ENCODE measurements around the gene LARP4.

The LARP4 gene

DNA sequence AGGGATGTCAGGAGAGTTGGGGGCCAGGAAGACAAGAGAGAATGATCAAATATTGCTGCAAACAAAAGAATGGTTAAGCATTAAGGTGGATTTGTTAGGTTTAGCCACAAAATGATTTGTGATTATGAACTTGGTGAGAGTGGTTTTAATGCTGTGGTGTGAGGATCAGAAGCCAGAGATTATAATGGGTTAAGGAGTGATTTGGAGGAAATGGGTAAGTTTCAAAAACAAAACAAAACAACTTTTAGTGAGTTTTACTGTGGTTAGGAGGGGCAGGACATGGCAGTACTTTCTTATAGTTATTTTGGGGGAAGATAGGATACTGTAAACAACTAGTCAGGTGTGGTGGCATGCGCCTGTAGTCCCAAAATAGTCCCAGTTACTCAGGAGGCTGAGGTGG lies 128.1 kb downstream of the LARP4 start:
- DNase-seq: no peak

DNA sequence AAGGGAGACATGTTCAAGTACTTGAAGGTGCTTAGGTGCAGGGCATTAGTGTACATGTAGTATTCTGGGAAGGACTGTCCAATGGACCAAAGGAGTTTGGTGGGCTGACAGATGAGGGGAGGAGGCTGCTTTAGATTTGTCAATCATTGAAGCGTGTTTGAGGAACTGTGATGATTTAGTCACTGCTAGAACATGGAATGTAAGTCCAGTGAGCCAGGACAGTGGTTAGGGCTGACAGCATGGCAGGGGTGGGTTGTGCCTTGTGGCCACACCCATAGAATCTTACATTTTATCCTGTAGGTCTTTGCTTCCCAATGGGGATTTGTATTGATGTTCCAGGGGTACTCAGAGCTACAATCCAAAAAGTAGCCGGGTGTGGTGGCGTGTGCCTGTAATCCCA lies 128.7 kb downstream of the LARP4 start:
- DNase-seq: no peak
